ENCODE measurements around the gene ADAM12. TPM values are rescaled to one million over a fixed set of nuclear protein-coding genes. Genes with fewer than 3 reads are reported as not detected.
A peak's percentile ranks its signal among the peaks of the same experiment; 100 is the strongest.

ADAM12 gene
- total RNA-seq, 2 donors from 2014 or later: 0.46 TPM; not detected in 1

DNA sequence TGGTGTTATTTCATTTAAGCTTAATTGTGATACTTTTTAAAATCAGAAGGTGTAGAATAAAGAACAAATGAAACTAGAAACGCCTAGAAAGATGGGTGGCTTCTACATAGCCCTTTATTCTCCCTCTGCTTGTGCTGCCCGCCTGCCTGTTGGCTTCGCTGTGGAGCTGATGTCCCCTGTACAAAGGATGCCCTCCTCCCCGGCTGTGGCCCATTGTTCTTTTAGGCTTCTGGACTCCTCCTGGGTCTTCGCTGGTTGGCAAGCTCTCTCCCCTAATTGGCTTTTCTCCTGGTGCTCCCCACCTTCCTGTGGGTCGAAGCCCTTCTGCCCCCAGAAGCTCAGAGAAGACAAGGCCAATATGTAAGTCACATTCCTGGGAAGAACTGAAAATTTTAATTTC is 393.7 kb downstream of the ADAM12 start:
- H3K27ac ChIP-seq (ENCODE audit: low read depth, low read length): no peak overlapping the region
- 74 to 94% methylated on average over 3 to 6 of the region's 6 CpGs for WGBS, 2 experiments (ENCODE audit: insufficient coverage in 1 of 2, insufficient read length in 1 of 2)
- H3K27me3 ChIP-seq (ENCODE audit: control insufficient read depth, insufficient read depth, low read length, poor library complexity, severe bottlenecking): no peaks in the 10 kb centered on the region
- no peak for TF ChIP-seq CTCF (conservative IDR thresholded peaks at IDR 0.05)
- Mint-ChIP-seq H3K4me1 (peaks cover 16% of the 10 kb centered on the region), H3K27ac (no peak overlapping the region), H3K4me3 (no peak overlapping the region), H3K9me3 (peaks cover 6% of the 10 kb centered on the region), H3K27me3 (ENCODE audit: insufficient read depth) (peaks cover 9% of the 10 kb centered on the region), H3K36me3 (ENCODE audit: low read depth) (peaks cover 9% of the 10 kb centered on the region)
- no peaks in the 10 kb centered on the region for H3K9me3 ChIP-seq (ENCODE audit: control insufficient read depth, low read length)
- no peak overlapping the region for H3K4me3 ChIP-seq (ENCODE audit: low read length)
- H3K9ac ChIP-seq (ENCODE audit: extremely low read depth, low read length, poor library complexity, severe bottlenecking): no peak overlapping the region
- peaks cover 2% of the 10 kb centered on the region for H3K4me1 ChIP-seq (ENCODE audit: control insufficient read depth, insufficient read depth, low read length)
- no peaks in the 10 kb centered on the region for H3K36me3 ChIP-seq (ENCODE audit: control insufficient read depth, insufficient read depth, low read length)
- no peak for DNase-seq

- Histone ChIP-seq H3K4me3 (ENCODE audit: low read length) (no peak overlapping the region), H3K4me1 (ENCODE audit: control insufficient read depth, insufficient read depth, low read length) (peaks cover 2% of the 10 kb centered on the region), H3K27me3 (ENCODE audit: control insufficient read depth, insufficient read depth, low read length, poor library complexity, severe bottlenecking) (no peaks in the 10 kb centered on the region), H3K9ac (ENCODE audit: extremely low read depth, low read length, poor library complexity, severe bottlenecking) (no peak overlapping the region), H3K27ac (ENCODE audit: low read depth, low read length) (no peak overlapping the region), H3K36me3 (ENCODE audit: control insufficient read depth, insufficient read depth, low read length) (no peaks in the 10 kb centered on the region), H3K9me3 (ENCODE audit: control insufficient read depth, low read length) (no peaks in the 10 kb centered on the region)
- peaks cover 16% of the 10 kb centered on the region for H3K4me1 Mint-ChIP-seq
- peak overlapping the region; percentile 33 for H3K27ac Mint-ChIP-seq
- peaks cover 9% of the 10 kb centered on the region for H3K9me3 Mint-ChIP-seq
- DNase-seq: peak; percentile 58
- 56 to 57% methylated on average over 5 to 7 of the region's 7 CpGs for WGBS, 2 experiments (ENCODE audit: insufficient coverage in 1 of 2, insufficient read length in 1 of 2)
- TF ChIP-seq CTCF (conservative IDR thresholded peaks at IDR 0.05): no peak
- H3K27me3 Mint-ChIP-seq (ENCODE audit: insufficient read depth): peaks cover 12% of the 10 kb centered on the region
- no peak overlapping the region for H3K4me3 Mint-ChIP-seq
- H3K36me3 Mint-ChIP-seq (ENCODE audit: low read depth): peaks cover 13% of the 10 kb centered on the region
These were observed 396.0 kb downstream of the ADAM12 start for GRCh38 chr10:125992254-125992653.

GRCh38 chr10:125991392-125991791 is 396.9 kb downstream of the ADAM12 start:
- no peak for TF ChIP-seq CTCF (conservative IDR thresholded peaks at IDR 0.05)
- peaks cover 2% of the 10 kb centered on the region for H3K4me1 ChIP-seq (ENCODE audit: control insufficient read depth, insufficient read depth, low read length)
- no peaks in the 10 kb centered on the region for H3K36me3 ChIP-seq (ENCODE audit: control insufficient read depth, insufficient read depth, low read length)
- DNase-seq: no peak
- no peak overlapping the region for H3K9ac ChIP-seq (ENCODE audit: extremely low read depth, low read length, poor library complexity, severe bottlenecking)
- H3K4me1 Mint-ChIP-seq: peaks cover 16% of the 10 kb centered on the region
- peaks cover 12% of the 10 kb centered on the region for H3K27me3 Mint-ChIP-seq (ENCODE audit: insufficient read depth)
- no peak overlapping the region for H3K27ac Mint-ChIP-seq
- peaks cover 9% of the 10 kb centered on the region for H3K9me3 Mint-ChIP-seq
- WGBS, 2 experiments (ENCODE audit: insufficient coverage in 1 of 2, insufficient read length in 1 of 2): 83% methylated on average over 1 of the region's 1 CpG; no CpG with 5 or more reads in 1 of the 2 experiments
- H3K27ac ChIP-seq (ENCODE audit: low read depth, low read length): no peak overlapping the region
- H3K27me3 ChIP-seq (ENCODE audit: control insufficient read depth, insufficient read depth, low read length, poor library complexity, severe bottlenecking): no peaks in the 10 kb centered on the region
- no peak overlapping the region for H3K4me3 Mint-ChIP-seq
- H3K36me3 Mint-ChIP-seq (ENCODE audit: low read depth): peaks cover 13% of the 10 kb centered on the region
- no peaks in the 10 kb centered on the region for H3K9me3 ChIP-seq (ENCODE audit: control insufficient read depth, low read length)
- H3K4me3 ChIP-seq (ENCODE audit: low read length): no peak overlapping the region

Data from endodermal cell (in vitro differentiated cells).